Nephron progenitor cell (in vitro differentiated cells): ENCODE results near the gene SNTB2.

Source experiments
- DNase-seq: peaks from one replicate; pipeline ENCODE4 v3.0.0; 2021
- H3K27ac Mint-ChIP-seq: 2 replicates; pipeline ENCODE4 v1.8.0; 2021; ENCODE audit warnings: mild to moderate bottlenecking, moderate library complexity, mixed read lengths
- H3K27me3 Mint-ChIP-seq: 2 replicates; pipeline ENCODE4 v1.8.0; 2021; ENCODE audit warnings: mild to moderate bottlenecking, low read depth, mixed read lengths; ENCODE audit not compliant: poor library complexity
- H3K36me3 Mint-ChIP-seq: 2 replicates; pipeline ENCODE4 v1.8.0; 2021; ENCODE audit warnings: low read depth, mixed read lengths
- H3K4me1 Mint-ChIP-seq: 2 replicates; pipeline ENCODE4 v1.8.0; 2021; ENCODE audit warnings: mixed read lengths
- H3K4me3 Mint-ChIP-seq: 2 replicates; pipeline ENCODE4 v1.8.0; 2021; ENCODE audit warnings: mild to moderate bottlenecking, moderate library complexity, mixed read lengths
- H3K9me3 Mint-ChIP-seq: 2 replicates; pipeline ENCODE4 v1.8.0; 2021; ENCODE audit warnings: mild to moderate bottlenecking, moderate library complexity, mixed read lengths
- CTCF ChIP-seq: fragments of 200-600 bp; sonication (generic); IDR thresholded peaks from 2 replicates; pipeline ENCODE4 v1.5.0; 2021; ENCODE audit warnings: antibody characterized with exemption

SNTB2 gene

GRCh38 chr16:69194488-69194887 is 7.5 kb downstream of the SNTB2 start:
- Mint-ChIP-seq H3K4me1 (peaks cover 8% of the 10 kb centered on the region), H3K4me3 (no peak overlapping the region), H3K27ac (no peak overlapping the region), H3K36me3 (peaks cover 12% of the 10 kb centered on the region), H3K9me3 (no peaks in the 10 kb centered on the region), H3K27me3 (no peaks in the 10 kb centered on the region)
- no peak for TF ChIP-seq CTCF
- no peak for DNase-seq

DNA sequence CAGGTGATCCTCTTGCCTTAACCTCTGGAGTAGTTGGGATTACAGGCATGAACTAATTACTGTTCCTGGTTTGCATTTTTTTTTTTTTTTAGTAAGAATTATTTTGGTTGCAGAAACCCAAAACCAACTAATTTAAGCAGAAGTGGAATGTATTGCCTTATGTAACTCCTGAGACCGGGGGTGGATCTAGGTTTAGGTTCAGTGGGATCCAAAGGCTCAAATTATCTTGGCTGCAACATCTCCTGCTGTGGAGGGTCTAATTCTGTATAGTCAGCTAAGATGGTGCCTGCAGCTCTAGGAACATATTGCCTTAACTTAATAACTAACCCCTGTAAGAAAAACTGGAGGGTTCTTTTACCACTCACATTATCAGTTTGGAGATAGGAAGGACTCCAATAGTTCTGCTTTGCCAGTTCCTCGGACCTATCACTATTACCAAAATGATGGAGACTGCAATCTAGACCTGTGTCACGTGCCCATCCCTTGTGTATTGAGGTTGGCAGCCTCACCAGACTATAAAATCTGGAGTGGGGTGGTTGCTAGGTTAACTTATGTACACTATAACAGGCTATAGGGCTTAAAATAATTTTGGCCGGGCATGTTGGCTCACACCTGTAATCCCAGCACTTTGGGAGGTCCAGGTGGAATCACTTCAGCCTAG is 8.5 kb downstream of the SNTB2 start:
- TF ChIP-seq CTCF = no peak
- DNase-seq = no peak
- no peaks in the 10 kb centered on the region for H3K27me3 Mint-ChIP-seq
- no peak overlapping the region for H3K27ac Mint-ChIP-seq
- H3K4me1 Mint-ChIP-seq = peaks cover 5% of the 10 kb centered on the region
- no peak overlapping the region for H3K4me3 Mint-ChIP-seq
- H3K9me3 Mint-ChIP-seq = no peaks in the 10 kb centered on the region
- peaks cover 12% of the 10 kb centered on the region for H3K36me3 Mint-ChIP-seq

- H3K4me1 Mint-ChIP-seq = peaks cover 11% of the 10 kb centered on the region
- no peak overlapping the region for H3K4me3 Mint-ChIP-seq
These were observed 10.6 kb downstream of the SNTB2 start for GRCh38 chr16:69197573-69197972.

GRCh38 chr16:69199382-69199781 is 12.4 kb downstream of the SNTB2 start:
- no peak for TF ChIP-seq CTCF
- Mint-ChIP-seq H3K4me1 (peaks cover 11% of the 10 kb centered on the region), H3K36me3 (peaks cover 8% of the 10 kb centered on the region), H3K4me3 (no peak overlapping the region), H3K9me3 (no peaks in the 10 kb centered on the region), H3K27ac (no peak overlapping the region), H3K27me3 (peaks cover 5% of the 10 kb centered on the region)
- no peak for DNase-seq

More at GRCh38 chr16:69197573-69197972, 10.6 kb downstream of the SNTB2 start:
- Mint-ChIP-seq H3K27me3 (peaks cover 5% of the 10 kb centered on the region), H3K9me3 (no peaks in the 10 kb centered on the region), H3K27ac (no peak overlapping the region), H3K36me3 (peaks cover 4% of the 10 kb centered on the region)
- no peak for DNase-seq
- no peak for TF ChIP-seq CTCF

- no peak for TF ChIP-seq CTCF
- Mint-ChIP-seq H3K27me3 (peaks cover 5% of the 10 kb centered on the region), H3K9me3 (no peaks in the 10 kb centered on the region), H3K27ac (peak overlapping the region; percentile 98), H3K4me3 (no peak overlapping the region), H3K4me1 (peaks cover 11% of the 10 kb centered on the region), H3K36me3 (peaks cover 13% of the 10 kb centered on the region)
- DNase-seq = no peak
These were observed 14.3 kb downstream of the SNTB2 start for GRCh38 chr16:69201291-69201690.

- peaks cover 13% of the 10 kb centered on the region for H3K36me3 Mint-ChIP-seq
- TF ChIP-seq CTCF = no peak
- H3K4me1 Mint-ChIP-seq = peaks cover 11% of the 10 kb centered on the region
- no peaks in the 10 kb centered on the region for H3K9me3 Mint-ChIP-seq
- H3K27ac Mint-ChIP-seq = peak overlapping the region; percentile 98
- peaks cover 5% of the 10 kb centered on the region for H3K27me3 Mint-ChIP-seq
- DNase-seq = no peak
- H3K4me3 Mint-ChIP-seq = no peak overlapping the region
These were observed 14.8 kb downstream of the SNTB2 start for GRCh38 chr16:69201787-69202186.
